ENCODE data around the gene FGF22.
"Not testable (repeated sequence)": the region's sequence is repeated elsewhere in the genome, so short reads cannot be mapped to it uniquely, and the experiment has no call there.

The FGF22 gene

DNA sequence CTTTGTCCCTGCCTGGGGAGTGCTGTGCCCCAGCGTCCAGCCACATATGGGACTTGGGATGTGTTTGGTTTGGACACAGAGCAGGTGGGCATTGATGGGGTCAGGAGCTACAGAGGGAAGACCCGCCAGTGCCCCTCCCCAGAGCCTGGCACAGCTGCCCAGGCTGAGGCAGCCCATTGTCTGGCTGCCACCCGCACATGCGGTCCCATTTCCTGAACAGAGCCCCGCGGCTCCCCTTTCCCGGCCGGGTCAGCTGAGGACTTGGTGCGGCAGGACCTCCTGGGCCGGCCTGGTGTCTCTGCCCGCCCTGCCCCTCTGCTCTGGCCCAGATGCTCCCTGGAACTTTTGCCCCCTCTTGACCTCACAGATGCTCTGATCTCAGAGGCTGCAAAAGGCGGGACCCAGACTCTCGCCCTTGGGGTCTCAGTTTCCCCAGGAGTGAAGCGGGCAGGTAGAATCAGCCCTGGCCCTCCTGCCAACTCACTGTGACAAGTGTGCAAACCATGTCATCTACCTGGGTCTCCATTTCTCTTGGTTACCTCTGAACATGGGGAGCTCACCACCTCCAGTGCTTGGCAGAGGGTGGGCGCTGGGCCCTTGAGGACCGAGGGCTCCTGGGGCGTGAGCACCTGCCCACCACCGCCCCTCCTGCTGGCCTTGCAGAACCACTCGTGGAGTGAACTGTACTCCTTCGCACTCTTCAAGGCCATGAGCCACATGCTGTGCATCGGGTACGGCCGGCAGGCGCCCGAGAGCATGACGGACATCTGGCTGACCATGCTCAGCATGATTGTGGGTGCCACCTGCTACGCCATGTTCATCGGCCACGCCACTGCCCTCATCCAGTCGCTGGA, 32.2 kb upstream of the FGF22 start:
- no peak for DNase-seq (ENCODE audit: low read depth)

- no peak for DNase-seq (ENCODE audit: low read depth)
Observed at GRCh38 chr19:608155-609003, 31.3 kb upstream of the FGF22 start.

- DNase-seq (ENCODE audit: low read depth) = no peak
Observed at GRCh38 chr19:609004-609346, 30.7 kb upstream of the FGF22 start.

- DNase-seq (ENCODE audit: low read depth) = no peak
Observed at GRCh38 chr19:610071-610800, 29.4 kb upstream of the FGF22 start.

DNA sequence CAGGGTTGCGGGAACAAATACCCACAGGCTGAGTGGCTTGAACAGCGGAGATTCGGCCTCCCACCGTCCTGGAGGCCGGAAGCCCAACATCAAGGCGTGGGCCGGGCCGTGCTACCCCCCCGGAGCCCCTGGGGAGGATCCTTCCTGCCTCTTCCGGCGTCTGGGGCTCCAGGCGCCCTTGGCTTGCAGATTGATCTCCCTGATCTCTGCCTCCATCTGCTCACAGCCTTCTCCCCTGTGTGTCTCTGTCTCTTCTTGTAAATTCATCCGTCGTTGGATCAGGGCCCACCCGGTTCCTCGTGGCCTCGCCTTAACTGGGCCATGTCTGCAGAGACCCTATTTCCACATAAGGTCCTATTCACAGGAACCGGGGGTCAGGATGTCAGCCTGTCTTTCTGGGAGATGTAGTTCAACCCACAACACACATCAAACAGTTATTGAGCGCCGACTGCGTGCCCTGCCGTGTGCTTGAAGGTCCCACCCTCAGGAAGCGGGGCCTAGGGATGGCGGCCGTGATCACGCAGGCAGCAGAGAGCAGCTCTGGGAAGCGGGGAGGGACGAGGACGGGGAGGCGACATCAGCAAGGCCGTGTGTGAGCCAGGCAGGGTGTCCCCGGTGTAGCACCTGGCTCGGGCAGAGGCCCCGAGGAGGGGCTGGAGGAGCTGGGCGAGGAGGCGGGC, 28.7 kb upstream of the FGF22 start:
- peak; percentile 29 for DNase-seq (ENCODE audit: low read depth)

- DNase-seq (ENCODE audit: low read depth) = peak; percentile 26
Observed at GRCh38 chr19:611481-611868, 28.2 kb upstream of the FGF22 start.

DNA sequence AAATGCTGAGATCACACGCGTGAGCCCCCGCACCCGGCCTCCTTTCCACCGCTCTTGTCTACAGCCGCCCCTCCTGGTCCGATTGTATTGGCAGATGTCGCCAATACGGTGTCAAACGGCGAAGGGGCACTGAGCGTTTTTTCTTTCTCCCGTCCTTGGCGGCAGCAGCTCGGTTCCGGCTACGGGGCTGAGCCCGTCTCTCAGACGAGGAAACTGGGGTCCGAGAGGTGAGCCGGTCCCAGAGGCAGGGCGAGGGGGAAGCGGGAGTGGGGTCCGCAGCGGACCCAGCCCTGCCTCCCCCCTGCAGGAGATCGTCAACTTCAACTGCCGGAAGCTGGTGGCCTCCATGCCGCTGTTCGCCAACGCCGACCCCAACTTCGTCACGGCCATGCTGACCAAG, 26.7 kb upstream of the FGF22 start:
- no peak for DNase-seq (ENCODE audit: low read depth)

- no peak for DNase-seq (ENCODE audit: low read depth)
Observed at GRCh38 chr19:613732-614567, 25.7 kb upstream of the FGF22 start.

DNA sequence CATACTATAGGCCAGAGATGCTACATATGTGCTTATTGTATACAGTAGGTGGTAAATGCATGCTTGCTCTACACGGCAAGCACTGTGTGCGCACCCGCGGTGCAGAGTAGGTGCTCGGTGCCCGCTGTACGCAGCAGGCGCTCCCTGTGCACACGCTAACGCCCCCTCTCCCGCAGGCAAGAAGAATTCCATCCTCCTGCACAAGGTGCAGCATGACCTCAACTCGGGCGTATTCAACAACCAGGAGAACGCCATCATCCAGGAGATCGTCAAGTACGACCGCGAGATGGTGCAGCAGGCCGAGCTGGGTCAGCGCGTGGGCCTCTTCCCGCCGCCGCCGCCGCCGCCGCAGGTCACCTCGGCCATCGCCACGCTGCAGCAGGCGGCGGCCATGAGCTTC, 24.1 kb upstream of the FGF22 start:
- no peak for DNase-seq (ENCODE audit: low read depth)

- no peak for DNase-seq (ENCODE audit: low read depth)
Observed at GRCh38 chr19:616062-616700, 23.5 kb upstream of the FGF22 start.

GRCh38 chr19:616747-617526, 22.7 kb upstream of the FGF22 start:
- no peak for DNase-seq (ENCODE audit: low read depth)

- DNase-seq (ENCODE audit: low read depth) = no peak
Observed at GRCh38 chr19:617551-618246, 22.0 kb upstream of the FGF22 start.

GRCh38 chr19:618247-618619, 21.4 kb upstream of the FGF22 start:
- no peak for DNase-seq (ENCODE audit: low read depth)

- no peak for DNase-seq (ENCODE audit: low read depth)
Observed at GRCh38 chr19:618674-619285, 20.9 kb upstream of the FGF22 start.

DNA sequence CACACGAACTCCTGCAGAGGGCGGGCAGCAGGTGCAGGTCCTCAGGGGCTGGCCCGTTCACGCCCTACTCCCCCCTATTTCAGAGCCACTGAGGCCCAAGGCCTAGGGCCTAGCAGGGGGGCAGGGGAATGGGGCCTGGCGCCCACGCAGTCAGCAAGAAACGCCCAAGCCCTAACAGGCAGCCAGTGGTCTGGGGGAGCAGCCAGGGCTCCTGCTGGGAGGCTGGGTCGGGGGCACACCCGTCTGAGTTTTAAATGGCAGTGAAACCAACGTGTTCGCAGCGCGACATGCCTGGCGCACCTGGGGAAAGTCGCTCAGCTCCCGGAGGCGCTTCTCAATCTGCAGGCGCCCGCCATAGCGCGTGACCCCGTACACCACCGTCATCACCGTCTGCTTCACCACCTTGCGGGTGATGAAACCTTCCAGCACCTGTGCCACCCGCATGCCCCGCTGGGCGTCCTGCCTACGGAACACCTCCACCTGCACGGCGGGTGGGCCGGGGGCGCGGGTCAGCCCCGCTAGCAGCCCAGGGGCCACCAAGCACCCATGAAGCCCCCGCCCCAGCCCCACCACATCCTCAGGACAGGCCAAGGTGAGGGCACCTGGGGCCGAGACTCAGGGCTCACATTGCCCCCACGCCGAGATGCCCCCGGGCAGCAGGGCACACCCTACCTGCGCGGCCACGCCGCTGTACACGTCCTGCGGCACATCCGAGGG, 20.2 kb upstream of the FGF22 start:
- no peak for DNase-seq (ENCODE audit: low read depth)

DNA sequence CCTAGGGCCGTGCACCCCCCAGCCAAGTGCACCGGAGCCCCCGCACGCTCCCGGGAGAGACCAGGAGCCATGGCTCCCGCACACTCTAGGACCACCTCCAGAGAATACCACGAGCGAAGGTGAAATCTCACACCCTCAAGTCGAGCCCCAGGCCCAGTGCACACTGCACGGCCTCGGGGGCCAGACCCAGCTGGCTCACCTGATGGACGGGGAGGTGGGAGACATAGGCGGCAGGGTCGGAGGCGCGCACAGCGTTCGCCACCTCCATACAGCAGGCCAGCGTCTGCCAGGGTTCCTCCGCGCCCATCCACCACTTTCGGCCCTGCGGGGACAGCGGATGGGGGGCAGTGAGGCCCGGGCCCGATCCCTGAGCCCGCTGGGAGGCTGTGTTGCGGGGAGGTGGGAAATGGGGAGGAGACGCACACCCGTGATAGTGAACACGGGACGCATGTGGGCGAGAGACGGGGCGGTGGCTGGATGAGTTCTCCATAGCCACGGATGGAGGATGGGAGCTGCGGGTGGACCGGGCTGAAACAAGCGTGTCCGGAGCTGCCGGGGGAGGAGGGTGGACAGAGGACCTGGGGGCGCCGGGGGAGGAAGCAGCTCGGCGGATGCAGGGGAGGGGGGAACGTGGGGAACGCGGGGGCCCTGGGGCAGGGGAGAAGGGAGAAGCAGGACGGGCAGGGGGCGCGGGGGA, 19.4 kb upstream of the FGF22 start:
- DNase-seq (ENCODE audit: low read depth) = no peak

DNA sequence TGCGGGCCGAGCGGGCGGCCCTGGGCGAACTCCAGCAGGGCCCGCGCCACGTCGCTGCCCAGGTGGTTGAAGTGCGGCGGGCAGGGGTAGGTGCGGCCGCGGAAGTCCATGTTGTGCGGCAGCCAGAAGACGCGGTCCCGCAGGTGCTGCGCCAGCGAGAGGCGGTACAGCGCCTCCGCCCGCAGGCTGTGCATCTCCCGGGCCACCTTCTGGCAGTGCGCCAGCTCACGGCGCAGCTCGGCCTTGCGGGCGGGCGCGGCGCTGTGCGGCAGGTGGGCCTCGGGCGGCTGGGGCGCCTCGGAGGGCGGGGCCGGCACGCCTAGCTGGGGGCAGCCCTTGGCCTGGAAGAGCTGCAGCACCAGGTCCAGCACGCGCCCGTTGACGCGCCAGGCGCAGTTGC, 18.5 kb upstream of the FGF22 start:
- not testable (repeated sequence) for DNase-seq (ENCODE audit: low read depth)

GRCh38 chr19:621819-622218, 17.9 kb upstream of the FGF22 start:
- no peak for DNase-seq (ENCODE audit: low read depth)
